Measurements from ENCODE around the gene ANKRD22. TPM values are rescaled to one million over a fixed set of nuclear protein-coding genes. Genes with fewer than 3 reads are reported as not detected.
A peak's percentile ranks its signal among the peaks of the same experiment; 100 is the strongest.

The ANKRD22 gene
- 10 to 100 TPM; 26.6 to 28.2 TPM for total RNA-seq

DNA sequence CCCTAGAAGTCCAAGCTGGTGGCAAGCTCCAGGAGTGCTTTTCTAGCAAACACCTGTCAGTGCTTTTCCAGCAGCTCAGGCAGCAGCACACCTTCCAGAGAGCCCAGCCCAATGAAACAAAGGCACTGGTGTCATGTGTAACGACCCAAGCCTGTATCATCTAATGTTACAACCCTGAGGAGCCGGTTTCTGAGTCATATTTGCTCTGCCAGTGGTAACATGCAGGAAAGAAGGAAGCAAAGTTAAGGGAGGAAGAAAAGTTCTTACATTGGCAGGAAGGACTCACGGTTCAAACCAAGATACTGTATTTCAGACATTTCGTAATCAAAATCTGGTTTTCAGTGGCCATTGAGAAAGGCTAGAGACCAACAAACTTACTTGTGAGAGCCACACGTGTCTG lies at the start of gene ANKRD22:
Gene ANKRD22 (minus strand): TSS at position 139 of the 400 bp plus-strand sequence. CDS start 237 bp downstream, outside the sequence.
- H3K27ac ChIP-seq: peak within 1 kb of the TSS; percentile 78
- H3K4me3 ChIP-seq: peak within 1 kb of the TSS; percentile 26
- H3K4me1 ChIP-seq: peaks cover 6% of the 10 kb centered on the region
- peak within 1 kb of the TSS in 1 of 2 donors; percentile 82 for H3K9ac ChIP-seq (ENCODE audit: low read depth in 2 of 2, low read length in 2 of 2)
- DNase-seq: peak; percentile 90
- no peaks in the 10 kb centered on the region for H3K27me3 ChIP-seq
- intact Hi-C loops (cut with DNase I): no loop called here
- H3K36me3 ChIP-seq: no peaks in the 10 kb centered on the region
- no peaks in the 10 kb centered on the region for H3K9me3 ChIP-seq
- TF ChIP-seq CTCF (IDR thresholded peaks at IDR 0.05): no peak

- H3K36me3 ChIP-seq: no peaks in the 10 kb centered on the region
- H3K4me3 ChIP-seq: no peak overlapping the region
- H3K4me1 ChIP-seq: peaks cover 8% of the 10 kb centered on the region
- no peak overlapping the region for H3K9ac ChIP-seq (ENCODE audit: low read depth in 2 of 2, low read length in 2 of 2)
- H3K27ac ChIP-seq: no peak overlapping the region
- TF ChIP-seq CTCF (IDR thresholded peaks at IDR 0.05): no peak
- no peaks in the 10 kb centered on the region for H3K27me3 ChIP-seq
- DNase-seq: no peak
- H3K9me3 ChIP-seq: no peaks in the 10 kb centered on the region
- intact Hi-C loops (cut with DNase I): no loop called here
These were observed 48.2 kb upstream of the ANKRD22 start for GRCh38 chr10:88899886-88900285.

- no peak for TF ChIP-seq CTCF (IDR thresholded peaks at IDR 0.05)
- Histone ChIP-seq H3K27ac (peak overlapping the region; percentile 88), H3K36me3 (no peaks in the 10 kb centered on the region), H3K4me3 (no peak overlapping the region), H3K9me3 (no peaks in the 10 kb centered on the region), H3K27me3 (no peaks in the 10 kb centered on the region), H3K9ac (ENCODE audit: low read depth in 2 of 2, low read length in 2 of 2) (no peak overlapping the region), H3K4me1 (peaks cover 8% of the 10 kb centered on the region)
- intact Hi-C loops (cut with DNase I): no loop called here
- no peak for DNase-seq
These were observed 47.1 kb upstream of the ANKRD22 start for GRCh38 chr10:88898727-88899126.

- DNase-seq: peak; percentile 53
- Histone ChIP-seq H3K27ac (peak overlapping the region; percentile 88), H3K27me3 (no peaks in the 10 kb centered on the region), H3K36me3 (no peaks in the 10 kb centered on the region), H3K4me1 (peaks cover 8% of the 10 kb centered on the region), H3K9me3 (no peaks in the 10 kb centered on the region), H3K4me3 (no peak overlapping the region), H3K9ac (ENCODE audit: low read depth in 2 of 2, low read length in 2 of 2) (peak overlapping the region in 1 of 2 donors; percentile 66)
- TF ChIP-seq CTCF (IDR thresholded peaks at IDR 0.05): no peak
- intact Hi-C loops (cut with DNase I): no loop called here
These were observed 45.6 kb upstream of the ANKRD22 start for GRCh38 chr10:88896994-88897853.

- intact Hi-C loops (cut with DNase I): no loop called here
These were observed 44.8 kb upstream of the ANKRD22 start for GRCh38 chr10:88896372-88896993.

More at GRCh38 chr10:88896372-88896993, 44.8 kb upstream of the ANKRD22 start:
- H3K4me3 ChIP-seq: no peak overlapping the region
- no peaks in the 10 kb centered on the region for H3K36me3 ChIP-seq
- peaks cover 8% of the 10 kb centered on the region for H3K4me1 ChIP-seq
- TF ChIP-seq CTCF (IDR thresholded peaks at IDR 0.05): no peak
- no peaks in the 10 kb centered on the region for H3K27me3 ChIP-seq
- DNase-seq: peak; percentile 84
- no peaks in the 10 kb centered on the region for H3K9me3 ChIP-seq
- H3K27ac ChIP-seq: peak overlapping the region; percentile 88
- peak overlapping the region in 1 of 2 donors; percentile 66 for H3K9ac ChIP-seq (ENCODE audit: low read depth in 2 of 2, low read length in 2 of 2)
